HG03571 (cell line): ENCODE data around the gene TRAPPC4.
A peak's percentile ranks its signal among the peaks of the same experiment; 100 is the strongest.
"Not testable (repeated sequence)": the region's sequence is repeated elsewhere in the genome, so short reads cannot be mapped to it uniquely, and the experiment has no call there.

Experiments used
- ATAC-seq: cut with Tn5 transposase; IDR thresholded peaks from one replicate; pipeline ENCODE4 v1.9.1; 2021; ENCODE audit not compliant: unreplicated experiment

Gene TRAPPC4

GRCh38 chr11:119031912-119032280 is 13.3 kb downstream of the TRAPPC4 start:
- no peak for ATAC-seq

DNA sequence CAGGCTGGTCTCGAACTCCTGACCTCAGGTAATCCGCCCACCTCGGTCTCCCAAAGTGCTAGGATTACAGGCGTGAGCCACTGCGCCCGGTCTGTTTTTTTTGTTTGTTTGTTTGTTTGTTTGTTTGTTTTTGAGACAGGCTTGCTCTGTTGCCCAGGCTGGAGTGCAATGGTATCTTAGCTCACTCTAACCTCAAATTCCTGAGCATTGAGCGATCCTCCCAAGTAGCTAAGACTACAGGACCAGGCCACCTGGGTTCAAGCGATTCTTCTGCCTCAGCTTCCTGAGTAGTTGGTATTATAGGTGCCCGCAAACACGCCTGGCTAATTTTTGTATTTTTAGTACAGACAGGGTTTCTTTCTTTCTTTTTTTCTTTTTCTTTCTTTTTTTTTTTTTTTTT is 14.9 kb downstream of the TRAPPC4 start:
- not testable (repeated sequence) for ATAC-seq

DNA sequence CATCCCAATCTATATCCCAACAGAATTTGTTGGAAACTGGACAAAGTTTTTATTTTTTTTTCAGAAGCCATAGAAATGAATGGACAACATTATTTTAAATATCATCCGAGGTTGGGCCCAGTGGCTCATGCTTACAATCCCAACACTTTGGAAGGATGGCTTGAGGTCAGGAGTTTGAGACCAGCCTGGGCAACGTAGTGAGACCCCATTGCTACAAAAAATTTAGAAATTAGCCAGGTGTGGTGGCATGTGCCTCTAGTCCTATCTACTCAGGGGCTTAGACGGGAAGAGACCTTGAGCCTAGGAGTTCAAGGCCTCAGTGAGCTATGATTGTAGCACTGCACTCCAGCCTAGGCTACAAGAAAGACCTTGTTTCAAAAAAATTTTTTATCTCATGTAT is 16.2 kb downstream of the TRAPPC4 start:
- ATAC-seq: no peak

DNA sequence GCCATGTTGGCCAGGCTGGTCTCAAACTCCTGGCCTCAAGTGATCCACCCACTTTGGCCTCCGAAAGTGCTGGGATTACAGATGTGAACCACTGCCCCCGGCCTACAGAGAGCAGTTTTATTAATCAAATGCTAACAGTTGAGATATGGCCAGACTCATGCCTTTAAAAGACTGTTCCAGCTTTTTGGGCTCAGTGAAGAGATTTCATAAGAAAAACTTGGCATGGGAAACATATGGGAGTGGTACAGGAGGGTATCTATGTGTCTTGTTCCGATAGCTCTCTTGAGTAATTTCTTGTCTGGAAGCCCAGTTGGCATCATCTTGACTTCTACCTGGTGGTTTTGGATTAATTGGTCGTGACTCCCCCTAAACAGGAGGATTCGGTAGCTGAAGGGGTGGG is 20.3 kb downstream of the TRAPPC4 start:
- ATAC-seq: no peak

DNA sequence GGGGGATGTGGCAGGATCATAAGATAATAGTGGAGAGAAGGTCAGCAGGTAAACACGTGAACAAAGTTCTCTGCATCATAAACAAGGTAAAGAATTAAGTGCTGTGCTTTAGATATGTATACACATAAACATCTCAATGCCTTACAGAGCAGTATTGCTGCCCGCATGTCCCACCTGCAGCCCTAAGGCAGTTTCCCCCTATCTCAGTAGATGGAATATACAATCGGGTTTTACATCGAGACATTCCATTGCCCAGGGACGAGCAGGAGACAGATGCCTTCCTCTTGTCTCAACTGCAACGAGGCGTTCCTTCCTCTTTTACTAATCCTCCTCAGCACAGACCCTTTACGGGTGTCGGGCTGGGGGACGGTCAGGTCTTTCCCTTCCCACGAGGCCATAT is 20.9 kb downstream of the TRAPPC4 start:
- not testable (repeated sequence) for ATAC-seq

DNA sequence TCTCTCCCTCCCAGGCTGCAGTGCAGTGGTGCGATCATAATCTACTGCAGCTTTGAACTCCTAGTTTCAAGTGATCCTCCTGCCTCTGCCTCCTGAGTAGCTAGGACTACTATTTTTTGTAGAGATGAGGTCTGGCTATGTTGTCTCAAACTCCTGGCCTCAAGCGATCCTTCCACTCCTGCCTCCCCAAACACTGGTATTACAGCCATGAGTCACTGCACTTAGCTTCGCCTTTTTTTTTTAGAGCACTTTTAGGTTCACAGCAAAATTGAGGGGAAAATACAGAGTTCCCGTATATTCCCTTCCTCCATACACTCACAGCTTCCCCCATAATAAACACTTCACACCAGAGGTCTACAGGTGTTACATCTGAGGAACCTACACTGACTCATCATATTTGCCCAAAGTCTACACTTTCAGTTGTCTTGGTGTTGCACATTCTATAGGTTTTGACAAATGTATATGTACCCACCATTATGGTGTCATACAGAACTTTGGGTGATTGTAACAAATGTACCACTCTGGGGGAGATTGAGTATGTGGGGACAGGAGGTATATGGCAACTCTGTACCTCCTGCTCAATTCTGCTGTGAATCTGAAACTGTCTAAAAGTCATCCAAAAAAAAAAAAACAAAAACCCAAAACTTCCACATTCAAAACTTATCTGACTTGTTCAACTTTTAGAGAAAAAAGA is 23.4 kb downstream of the TRAPPC4 start:
- no peak for ATAC-seq

- ATAC-seq: no peak
These were observed 24.4 kb downstream of the TRAPPC4 start for GRCh38 chr11:119042927-119043326.

DNA sequence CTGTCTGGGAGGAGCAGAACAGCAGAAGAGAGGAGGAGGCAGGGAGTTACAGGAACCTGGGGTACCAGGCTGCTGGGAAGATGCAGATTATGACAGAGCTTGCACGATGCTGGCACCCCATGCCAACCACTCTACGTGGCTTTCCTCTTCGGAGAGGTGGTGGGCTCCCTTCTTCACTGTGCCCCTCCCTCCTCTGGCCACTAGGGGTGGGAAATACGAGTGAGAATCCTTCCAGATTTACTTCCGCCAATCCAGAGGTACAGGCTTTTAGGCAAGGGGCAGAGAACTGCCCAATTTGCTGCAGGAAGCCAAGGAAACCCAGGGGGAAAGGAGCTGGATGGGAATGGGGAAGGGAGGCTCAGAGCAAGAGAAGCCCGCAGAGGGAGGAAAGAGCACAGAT is 26.1 kb downstream of the TRAPPC4 start:
- no peak for ATAC-seq

- no peak for ATAC-seq
These were observed 27.9 kb downstream of the TRAPPC4 start for GRCh38 chr11:119046489-119046888.

DNA sequence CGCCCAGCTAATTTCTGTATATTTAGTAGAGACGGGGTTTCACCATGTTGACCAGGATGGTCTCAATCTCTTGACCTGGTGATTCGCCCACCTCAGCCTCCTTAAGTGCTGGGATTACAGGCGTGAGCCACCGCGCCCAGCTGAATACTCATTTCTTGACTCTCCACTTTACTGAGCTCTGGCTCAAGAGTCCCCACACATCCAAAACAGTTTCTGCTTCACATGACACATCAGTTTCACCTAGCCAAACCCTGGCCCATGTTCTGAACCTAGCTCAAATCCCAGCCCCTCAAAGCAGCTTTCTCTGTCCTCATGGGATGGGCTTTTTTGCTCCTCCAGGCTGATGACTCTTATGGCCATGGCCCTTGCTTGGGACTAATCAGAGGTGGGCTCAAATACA is 28.6 kb downstream of the TRAPPC4 start:
- ATAC-seq: no peak

DNA sequence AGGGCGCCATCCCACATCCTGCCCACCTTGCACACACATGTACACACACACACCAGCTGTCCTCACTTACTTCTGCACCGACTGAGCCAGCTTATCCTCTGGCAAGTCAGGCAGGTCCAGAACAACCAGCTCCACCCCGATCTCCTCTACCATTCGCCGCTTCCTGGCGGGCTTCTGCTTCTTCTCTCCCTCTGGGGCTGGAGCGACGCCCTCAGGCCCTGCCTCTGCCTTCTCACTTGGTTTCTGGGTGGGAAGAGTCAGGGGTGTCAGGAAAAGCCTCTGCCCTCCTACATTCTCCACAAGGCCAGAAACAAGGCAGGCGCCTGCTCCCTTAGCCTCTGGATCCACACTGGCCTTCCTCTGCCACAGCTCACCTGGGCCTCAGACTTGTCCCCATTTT is 30.1 kb downstream of the TRAPPC4 start:
- no peak for ATAC-seq

GRCh38 chr11:119049081-119049480 is 30.5 kb downstream of the TRAPPC4 start:
- no peak for ATAC-seq

- ATAC-seq: no peak
These were observed 33.0 kb downstream of the TRAPPC4 start for GRCh38 chr11:119051440-119052162.

GRCh38 chr11:119052163-119052814 is 33.7 kb downstream of the TRAPPC4 start:
- ATAC-seq: no peak

- no peak for ATAC-seq
These were observed 35.9 kb downstream of the TRAPPC4 start for GRCh38 chr11:119054418-119054817.

- no peak for ATAC-seq
These were observed 37.3 kb downstream of the TRAPPC4 start for GRCh38 chr11:119055901-119056300.

DNA sequence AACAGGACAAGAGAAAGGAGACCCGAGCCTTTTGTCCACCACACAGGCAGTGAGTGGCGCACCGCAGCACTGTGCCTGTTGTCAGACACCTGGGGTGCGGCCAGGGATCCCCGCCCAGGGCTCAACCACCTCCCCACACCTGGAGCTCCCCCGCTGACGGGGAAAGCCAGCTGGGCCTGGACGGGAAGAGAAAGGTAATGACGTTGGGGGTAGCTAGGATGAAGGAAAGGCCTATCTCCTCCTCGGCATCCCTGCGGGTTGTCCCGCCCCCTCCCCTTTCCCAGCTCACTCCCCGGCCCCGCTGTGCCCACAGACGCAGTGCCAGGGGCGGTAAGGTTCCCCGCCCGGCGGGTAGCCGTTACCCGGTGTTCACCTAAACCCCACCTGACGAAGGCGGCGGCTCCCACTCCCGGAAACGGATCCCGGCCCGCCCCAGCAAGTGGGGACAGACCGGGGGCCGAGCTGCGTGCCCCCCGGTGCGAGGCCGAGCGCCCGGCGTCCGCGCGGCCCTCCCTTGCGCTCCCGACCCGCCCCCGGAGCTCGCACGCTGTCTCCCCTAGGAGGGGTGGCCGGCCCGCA is 37.9 kb downstream of the TRAPPC4 start:
- ATAC-seq: no peak

GRCh38 chr11:119057000-119057769 is 38.6 kb downstream of the TRAPPC4 start, which contains the start of gene HYOU1:
Gene HYOU1 (minus strand): TSS chr11:119057205. CDS start chr11:119056160, 1,045 bp downstream.
- peak; percentile 90 for ATAC-seq

GRCh38 chr11:119059128-119059527 is 40.6 kb downstream of the TRAPPC4 start:
- not testable (repeated sequence) for ATAC-seq

- ATAC-seq: no peak
These were observed 42.7 kb downstream of the TRAPPC4 start for GRCh38 chr11:119061256-119061655.

DNA sequence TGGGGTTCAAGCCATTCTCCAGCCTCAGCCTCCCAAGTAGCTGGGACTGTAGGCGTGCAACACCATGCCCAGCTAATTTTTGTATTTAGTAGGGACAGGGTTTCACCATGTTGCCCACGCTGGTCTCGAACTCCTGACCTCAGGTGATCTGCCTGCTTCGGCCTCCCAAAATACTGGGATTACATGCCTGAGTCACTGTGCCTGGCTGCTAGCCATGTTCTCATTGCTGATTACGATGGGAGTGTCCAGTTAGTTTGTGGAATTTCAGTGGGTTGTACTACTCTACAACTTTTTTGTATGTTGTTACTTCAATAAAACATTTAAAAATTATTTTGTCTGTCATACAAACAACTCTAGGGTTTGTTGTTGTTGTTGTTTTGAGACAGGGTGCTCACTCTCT is 44.2 kb downstream of the TRAPPC4 start:
- ATAC-seq: no peak
